ENCODE measurements around the gene UGT3A1. TPM values are rescaled to one million over a fixed set of nuclear protein-coding genes. Genes with fewer than 3 reads are reported as not detected.
"Not testable (repeated sequence)": the region's sequence is repeated elsewhere in the genome, so short reads cannot be mapped to it uniquely, and the experiment has no call there.

Gene UGT3A1, protein sequence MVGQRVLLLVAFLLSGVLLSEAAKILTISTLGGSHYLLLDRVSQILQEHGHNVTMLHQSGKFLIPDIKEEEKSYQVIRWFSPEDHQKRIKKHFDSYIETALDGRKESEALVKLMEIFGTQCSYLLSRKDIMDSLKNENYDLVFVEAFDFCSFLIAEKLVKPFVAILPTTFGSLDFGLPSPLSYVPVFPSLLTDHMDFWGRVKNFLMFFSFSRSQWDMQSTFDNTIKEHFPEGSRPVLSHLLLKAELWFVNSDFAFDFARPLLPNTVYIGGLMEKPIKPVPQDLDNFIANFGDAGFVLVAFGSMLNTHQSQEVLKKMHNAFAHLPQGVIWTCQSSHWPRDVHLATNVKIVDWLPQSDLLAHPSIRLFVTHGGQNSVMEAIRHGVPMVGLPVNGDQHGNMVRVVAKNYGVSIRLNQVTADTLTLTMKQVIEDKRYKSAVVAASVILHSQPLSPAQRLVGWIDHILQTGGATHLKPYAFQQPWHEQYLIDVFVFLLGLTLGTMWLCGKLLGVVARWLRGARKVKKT
- total RNA-seq: not detected

DNA sequence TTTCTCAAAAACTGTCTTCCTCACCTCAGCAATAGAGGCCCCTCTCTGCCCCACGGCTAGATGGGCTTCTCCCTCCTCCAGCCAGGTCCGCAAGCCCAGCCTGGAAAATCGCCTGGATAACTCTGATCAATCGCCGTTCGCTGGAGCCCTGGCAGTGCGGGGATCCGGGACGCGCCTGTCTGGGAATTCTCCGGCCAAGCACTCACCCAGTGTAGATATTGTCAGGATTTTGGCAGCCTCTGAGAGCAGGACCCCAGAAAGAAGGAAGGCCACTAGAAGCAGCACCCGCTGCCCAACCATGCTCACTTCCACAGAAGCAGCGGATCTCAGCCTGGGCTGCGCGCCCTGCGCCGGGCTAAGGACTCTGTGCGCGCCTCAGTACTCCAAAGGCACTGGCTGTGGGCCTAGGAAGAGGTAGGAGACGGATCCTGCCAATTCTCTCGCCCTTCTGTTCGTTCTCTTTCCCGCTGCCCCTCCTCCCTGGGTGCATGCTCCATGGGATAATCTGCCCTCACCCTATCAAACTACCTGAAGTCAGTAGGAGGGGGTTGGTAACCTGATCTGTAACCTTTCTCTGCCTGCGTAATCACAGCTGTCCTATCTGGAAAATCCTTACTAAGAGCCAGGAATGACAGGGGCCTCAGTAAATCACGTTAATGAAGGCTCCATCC lies at the start of gene UGT3A1:
UGT3A1 (minus strand) TSS at position 450 of the 671 bp plus-strand sequence; CDS start at position 300, 150 bp downstream.
- H3K4me3 Mint-ChIP-seq: no peak within 1 kb of the TSS
- H3K9me3 Mint-ChIP-seq (ENCODE audit: low read depth): no peaks in the 10 kb centered on the region
- ATAC-seq: no peak
- no peaks in the 10 kb centered on the region for H3K36me3 Mint-ChIP-seq (ENCODE audit: low read depth)
- H3K4me1 Mint-ChIP-seq: no peaks in the 10 kb centered on the region
- intact Hi-C loops (cut with DNase I, micrococcal nuclease): no loop called here
- CTCF ChIA-PET: interaction anchor here (0.6 kb wide), 2 partner anchors 989 to 1093 kb away, joined by 3 to 4 read pairs; no protein-coding TSS in a partner anchor
- no peak for DNase-seq
- H3K27ac Mint-ChIP-seq: no peak within 1 kb of the TSS
- POLR2A ChIA-PET: no interaction called here
- peaks cover 20% of the 10 kb centered on the region for H3K27me3 Mint-ChIP-seq

DNA sequence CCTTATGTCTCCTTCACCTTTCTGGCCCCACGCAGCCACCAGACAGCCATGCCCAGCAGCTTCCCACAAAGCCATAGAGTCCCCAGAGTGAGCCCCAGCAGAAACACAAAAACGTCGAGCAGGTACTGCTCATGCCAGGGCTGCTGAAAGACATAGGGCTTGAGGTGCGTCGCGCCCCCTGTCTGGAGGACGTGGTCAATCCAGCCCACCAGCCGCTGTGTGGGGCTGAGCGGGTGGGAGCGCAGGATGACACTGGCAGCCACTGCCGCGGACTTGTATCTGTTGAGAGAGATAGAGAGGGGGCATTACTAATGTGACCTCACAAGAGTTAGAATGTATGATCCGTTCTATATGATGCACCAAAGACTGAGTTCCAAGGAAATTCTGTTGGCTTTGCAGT lies 44.5 kb upstream of the UGT3A1 start:
- Mint-ChIP-seq H3K27ac (no peak overlapping the region), H3K4me1 (no peaks in the 10 kb centered on the region), H3K27me3 (peaks cover 5% of the 10 kb centered on the region), H3K9me3 (ENCODE audit: low read depth) (no peaks in the 10 kb centered on the region), H3K36me3 (ENCODE audit: low read depth) (no peaks in the 10 kb centered on the region), H3K4me3 (no peak overlapping the region)
- POLR2A ChIA-PET: no interaction called here
- intact Hi-C loops (cut with DNase I, micrococcal nuclease): no loop called here
- DNase-seq: no peak
- no peak for ATAC-seq
- CTCF ChIA-PET: no interaction called here

DNA sequence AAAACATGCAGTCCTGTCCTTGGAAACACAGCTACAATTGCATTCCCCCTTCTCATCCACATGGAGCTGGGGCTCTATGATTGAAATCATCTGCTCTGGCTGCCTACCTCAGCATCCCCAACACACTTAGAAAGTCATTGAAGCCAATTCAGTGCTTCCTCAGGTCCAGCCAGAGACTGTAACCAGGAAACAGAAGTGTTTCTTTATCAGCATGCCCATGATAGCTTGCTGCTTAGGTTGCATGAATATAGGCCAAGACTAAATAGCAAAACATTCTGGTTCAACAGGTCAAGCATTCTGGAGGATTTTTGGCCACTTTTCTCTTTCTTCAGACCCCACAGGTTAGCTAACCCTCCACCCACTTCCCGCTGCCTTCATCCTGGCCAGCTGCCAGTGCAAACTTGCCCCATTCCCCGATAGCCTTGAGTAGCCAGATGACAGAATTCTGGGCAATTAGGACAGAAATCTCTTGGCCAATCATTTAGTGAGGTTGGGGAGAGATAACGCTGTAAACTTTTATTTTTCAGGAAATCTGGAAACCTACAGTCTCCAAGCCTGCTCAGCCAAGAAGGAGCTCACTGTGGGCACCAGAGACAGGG lies 43.4 kb upstream of the UGT3A1 start:
- H3K9me3 Mint-ChIP-seq (ENCODE audit: low read depth); ATAC-seq; H3K4me3 Mint-ChIP-seq; H3K27ac Mint-ChIP-seq; DNase-seq; H3K27me3 Mint-ChIP-seq; POLR2A ChIA-PET; CTCF ChIA-PET; H3K36me3 Mint-ChIP-seq (ENCODE audit: low read depth); intact Hi-C loops (cut with DNase I, micrococcal nuclease); H3K4me1 Mint-ChIP-seq: not testable (repeated sequence)

DNA sequence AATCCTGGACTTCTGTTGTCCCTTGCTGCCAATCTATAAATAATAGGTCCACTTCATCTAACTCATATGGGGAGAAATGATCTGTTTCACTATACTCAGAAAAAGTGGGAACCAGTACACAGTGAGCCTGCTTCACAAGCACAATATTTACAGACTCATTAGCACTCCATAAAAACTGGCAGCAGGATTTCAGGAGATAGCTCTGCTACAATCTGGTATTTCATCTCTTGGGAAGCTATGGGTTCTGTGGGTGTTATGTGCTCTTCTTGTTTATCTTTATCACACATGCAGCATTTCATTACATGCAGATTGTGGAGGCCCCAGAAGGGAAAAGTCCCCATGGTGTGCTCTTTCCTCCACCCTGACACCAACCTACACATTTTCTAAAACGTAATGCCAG lies 42.3 kb upstream of the UGT3A1 start:
- H3K27ac Mint-ChIP-seq: no peak overlapping the region
- no peak for ATAC-seq
- no peaks in the 10 kb centered on the region for H3K36me3 Mint-ChIP-seq (ENCODE audit: low read depth)
- CTCF ChIA-PET: no interaction called here
- H3K27me3 Mint-ChIP-seq: peaks cover 5% of the 10 kb centered on the region
- POLR2A ChIA-PET: no interaction called here
- H3K9me3 Mint-ChIP-seq (ENCODE audit: low read depth): no peaks in the 10 kb centered on the region
- DNase-seq: no peak
- no peak overlapping the region for H3K4me3 Mint-ChIP-seq
- no peaks in the 10 kb centered on the region for H3K4me1 Mint-ChIP-seq
- intact Hi-C loops (cut with DNase I, micrococcal nuclease): no loop called here

DNA sequence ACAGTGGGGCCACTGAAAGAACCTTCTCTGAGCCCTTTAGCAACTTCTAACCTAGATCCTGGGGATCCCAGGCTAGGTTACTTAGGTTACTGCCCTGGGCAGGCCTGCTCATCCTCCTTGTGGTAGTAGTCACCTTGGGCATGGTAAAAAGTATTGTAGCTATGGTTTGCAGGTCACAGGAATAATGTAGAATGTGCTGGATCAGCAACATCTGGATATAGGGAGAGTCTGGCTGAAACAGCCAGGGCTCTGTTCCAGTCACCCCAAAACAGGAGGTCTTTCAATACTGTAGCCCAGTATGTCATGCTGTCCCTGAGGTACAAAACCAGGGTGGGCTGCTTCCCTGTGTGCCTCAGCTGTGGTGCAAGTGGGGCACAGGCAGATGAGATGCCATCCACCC lies 41.9 kb upstream of the UGT3A1 start:
- intact Hi-C loops (cut with DNase I, micrococcal nuclease): no loop called here
- no peak for DNase-seq
- CTCF ChIA-PET: no interaction called here
- no peak overlapping the region for H3K4me3 Mint-ChIP-seq
- POLR2A ChIA-PET: no interaction called here
- peaks cover 3% of the 10 kb centered on the region for H3K27me3 Mint-ChIP-seq
- H3K9me3 Mint-ChIP-seq (ENCODE audit: low read depth): no peaks in the 10 kb centered on the region
- H3K36me3 Mint-ChIP-seq (ENCODE audit: low read depth): no peaks in the 10 kb centered on the region
- no peak overlapping the region for H3K27ac Mint-ChIP-seq
- no peaks in the 10 kb centered on the region for H3K4me1 Mint-ChIP-seq
- no peak for ATAC-seq

DNA sequence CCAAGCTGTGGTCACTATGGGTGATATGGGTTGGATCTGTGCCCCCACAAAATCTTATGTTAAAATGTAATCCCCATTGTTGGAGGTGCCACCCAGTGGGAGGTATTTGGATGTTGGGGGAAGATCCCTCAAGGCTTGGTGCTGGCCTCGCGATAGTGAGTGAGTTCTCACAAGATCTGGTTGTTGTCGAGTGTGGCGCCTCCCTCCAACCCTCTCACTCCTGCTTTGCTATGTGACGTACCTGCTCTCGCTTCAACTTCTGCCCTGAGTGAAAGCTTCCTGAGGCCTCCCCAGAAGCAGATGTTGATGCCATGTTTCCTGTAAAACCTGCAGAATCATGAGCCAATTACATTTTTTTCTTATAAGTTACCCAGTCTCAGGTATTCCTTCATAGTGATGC lies 40.0 kb upstream of the UGT3A1 start:
- POLR2A ChIA-PET: no interaction called here
- CTCF ChIA-PET: no interaction called here
- Mint-ChIP-seq H3K27me3 (no peaks in the 10 kb centered on the region), H3K4me1 (no peaks in the 10 kb centered on the region), H3K36me3 (ENCODE audit: low read depth) (no peaks in the 10 kb centered on the region), H3K27ac (no peak overlapping the region), H3K4me3 (no peak overlapping the region), H3K9me3 (ENCODE audit: low read depth) (no peaks in the 10 kb centered on the region)
- DNase-seq (no peak), ATAC-seq (no peak)
- intact Hi-C loops (cut with DNase I, micrococcal nuclease): no loop called here

DNA sequence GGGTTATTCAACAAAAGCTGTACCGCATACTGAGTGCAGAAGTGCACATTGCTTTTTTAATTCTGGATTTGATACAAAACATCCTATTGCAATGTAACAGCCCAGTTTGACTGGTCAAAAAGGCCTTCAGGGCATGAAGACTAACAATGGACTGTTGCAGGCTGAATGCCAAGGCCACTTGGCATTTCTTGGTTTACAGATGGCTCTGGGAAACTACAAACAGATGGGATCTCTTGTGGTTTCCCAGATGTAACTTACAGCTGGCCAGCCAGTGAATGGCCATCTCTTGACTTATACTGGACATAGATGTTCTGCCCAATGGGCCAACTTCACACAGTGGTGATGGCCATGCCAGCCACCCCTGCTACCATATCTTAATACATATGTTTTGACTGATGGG lies 38.7 kb upstream of the UGT3A1 start:
- no peaks in the 10 kb centered on the region for H3K4me1 Mint-ChIP-seq
- no peak overlapping the region for H3K4me3 Mint-ChIP-seq
- intact Hi-C loops (cut with DNase I, micrococcal nuclease): no loop called here
- no peaks in the 10 kb centered on the region for H3K36me3 Mint-ChIP-seq (ENCODE audit: low read depth)
- no peak overlapping the region for H3K27ac Mint-ChIP-seq
- peaks cover 1% of the 10 kb centered on the region for H3K27me3 Mint-ChIP-seq
- no peak for DNase-seq
- ATAC-seq: no peak
- H3K9me3 Mint-ChIP-seq (ENCODE audit: low read depth): no peaks in the 10 kb centered on the region
- ChIA-PET CTCF (no interaction called here), POLR2A (no interaction called here)

DNA sequence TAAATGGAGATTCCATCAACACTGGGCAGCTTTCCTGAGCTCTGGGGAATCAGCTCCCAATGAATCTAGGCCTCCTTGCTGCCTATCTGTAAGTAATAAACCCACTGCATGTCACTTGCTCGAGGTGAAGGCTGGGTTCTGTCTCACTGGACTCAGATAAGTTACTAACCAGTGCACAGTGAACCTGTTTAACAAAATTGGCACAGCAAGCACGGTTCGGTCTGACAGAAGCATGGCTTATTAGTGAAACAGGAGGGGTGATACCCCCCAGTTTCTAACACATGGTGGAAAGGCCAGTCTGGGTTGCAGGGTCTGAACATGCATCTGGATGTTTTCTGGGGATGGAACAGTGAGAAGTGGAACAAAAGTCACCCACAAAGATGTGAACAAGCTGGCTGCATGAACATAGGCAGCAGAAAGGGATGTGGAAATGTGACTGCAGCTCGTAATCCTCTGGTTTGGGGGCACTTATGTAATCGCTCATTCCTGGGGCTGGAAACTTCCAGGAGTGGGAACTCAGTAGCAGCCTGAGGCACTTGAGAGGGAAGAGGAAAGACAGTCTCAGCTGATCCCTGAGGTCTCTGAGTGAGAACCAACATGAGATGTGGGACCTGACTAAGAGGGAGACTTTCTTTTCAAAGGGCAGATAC lies 37.8 kb upstream of the UGT3A1 start:
- ChIA-PET CTCF (no interaction called here), POLR2A (no interaction called here)
- intact Hi-C loops (cut with DNase I, micrococcal nuclease): no loop called here
- no peaks in the 10 kb centered on the region for H3K4me1 Mint-ChIP-seq
- DNase-seq (no peak), ATAC-seq (no peak)
- no peaks in the 10 kb centered on the region for H3K9me3 Mint-ChIP-seq (ENCODE audit: low read depth)
- peaks cover 1% of the 10 kb centered on the region for H3K27me3 Mint-ChIP-seq
- no peak overlapping the region for H3K4me3 Mint-ChIP-seq
- H3K36me3 Mint-ChIP-seq (ENCODE audit: low read depth): no peaks in the 10 kb centered on the region
- no peak overlapping the region for H3K27ac Mint-ChIP-seq

DNA sequence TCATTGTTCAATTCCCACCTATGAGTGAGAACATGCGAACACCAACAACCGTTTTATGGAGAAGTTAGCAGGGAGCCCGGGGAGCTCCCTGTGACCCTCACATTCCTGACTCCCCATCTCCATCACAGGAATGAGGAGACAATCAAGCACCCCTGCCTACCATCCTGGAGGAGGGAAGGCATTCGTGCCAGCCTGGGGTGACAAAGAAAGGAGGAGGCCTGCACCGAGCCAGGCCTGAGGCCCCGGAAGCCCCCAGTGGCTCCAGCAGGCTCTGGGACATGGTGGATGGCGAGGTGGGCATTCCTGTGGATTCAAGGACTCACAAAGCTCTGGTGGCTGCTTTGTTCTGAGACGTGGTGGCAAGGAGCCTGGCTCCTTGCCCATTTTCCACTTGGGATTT lies 36.5 kb upstream of the UGT3A1 start:
- POLR2A ChIA-PET: no interaction called here
- CTCF ChIA-PET: no interaction called here
- Mint-ChIP-seq H3K4me1 (no peaks in the 10 kb centered on the region), H3K9me3 (ENCODE audit: low read depth) (no peaks in the 10 kb centered on the region), H3K36me3 (ENCODE audit: low read depth) (no peaks in the 10 kb centered on the region), H3K27me3 (peaks cover 1% of the 10 kb centered on the region), H3K27ac (no peak overlapping the region), H3K4me3 (no peak overlapping the region)
- DNase-seq: no peak
- ATAC-seq: no peak
- intact Hi-C loops (cut with DNase I, micrococcal nuclease): no loop called here

DNA sequence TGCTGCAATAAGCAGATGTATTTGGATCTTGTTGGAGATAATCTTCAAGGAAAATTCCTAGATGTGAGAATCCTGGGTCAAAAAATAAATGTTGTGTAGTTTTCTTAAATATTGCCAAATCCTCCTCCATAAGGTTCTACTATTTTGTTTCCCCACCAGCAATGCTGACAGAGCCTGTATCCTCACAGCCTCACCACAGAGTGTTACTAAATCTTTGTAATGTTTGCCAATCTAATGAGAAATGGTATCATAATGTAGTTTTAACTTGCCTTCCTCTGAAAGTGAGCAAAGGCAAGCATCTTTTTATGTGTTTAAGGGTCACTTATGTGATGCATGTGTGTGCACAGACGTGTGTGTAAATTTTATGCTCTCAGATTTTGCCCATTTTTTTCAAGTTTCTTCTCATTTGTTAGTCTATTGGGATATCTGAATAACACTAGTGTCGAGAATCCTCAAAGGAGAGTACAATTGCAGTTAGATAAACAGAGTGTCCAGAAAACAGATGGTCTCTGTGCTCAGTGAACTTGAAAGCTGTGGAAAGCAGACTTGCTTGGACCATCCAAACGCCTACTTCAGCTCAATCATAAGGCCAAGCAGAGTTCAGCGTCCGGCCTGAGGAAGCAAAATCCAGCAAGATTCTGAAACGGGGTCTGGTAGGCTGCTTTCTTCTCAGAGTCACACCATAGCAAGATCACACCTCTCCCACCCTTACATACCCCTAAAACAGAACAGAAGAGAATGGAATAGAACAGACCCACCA lies 35.7 kb upstream of the UGT3A1 start:
- CTCF ChIA-PET: no interaction called here
- H3K4me1 Mint-ChIP-seq: no peaks in the 10 kb centered on the region
- peaks cover 1% of the 10 kb centered on the region for H3K27me3 Mint-ChIP-seq
- no peak overlapping the region for H3K27ac Mint-ChIP-seq
- intact Hi-C loops (cut with DNase I, micrococcal nuclease): no loop called here
- H3K9me3 Mint-ChIP-seq (ENCODE audit: low read depth): no peaks in the 10 kb centered on the region
- POLR2A ChIA-PET: no interaction called here
- DNase-seq (no peak), ATAC-seq (no peak)
- no peak overlapping the region for H3K4me3 Mint-ChIP-seq
- no peaks in the 10 kb centered on the region for H3K36me3 Mint-ChIP-seq (ENCODE audit: low read depth)

DNA sequence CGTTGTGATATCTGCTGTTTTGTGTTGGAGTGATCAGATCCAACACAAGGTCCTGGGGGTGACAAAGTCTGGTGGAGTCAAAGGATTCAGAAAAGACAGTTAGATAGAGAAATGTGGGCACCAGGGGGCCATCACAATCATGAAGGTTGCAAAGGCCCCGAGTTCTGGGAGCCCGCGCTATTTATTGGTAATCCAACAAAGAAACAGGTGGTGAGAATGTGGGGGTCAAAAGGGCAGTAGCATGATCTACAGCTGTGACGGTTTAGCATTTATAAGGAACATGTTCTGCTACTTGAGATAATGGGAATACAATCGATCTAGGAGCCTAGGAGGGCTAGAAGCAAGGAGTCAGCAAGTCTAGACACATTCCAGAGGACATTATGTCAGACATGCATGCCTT lies 31.1 kb upstream of the UGT3A1 start:
- H3K4me1 Mint-ChIP-seq; H3K36me3 Mint-ChIP-seq (ENCODE audit: low read depth); H3K9me3 Mint-ChIP-seq (ENCODE audit: low read depth); CTCF ChIA-PET; intact Hi-C loops (cut with DNase I, micrococcal nuclease); DNase-seq; H3K27me3 Mint-ChIP-seq; ATAC-seq; POLR2A ChIA-PET; H3K27ac Mint-ChIP-seq; H3K4me3 Mint-ChIP-seq: not testable (repeated sequence)

Measured in activated CD4-positive, alpha-beta T cell treated with anti-CD3 and anti-CD28 coated beads for 36 hours (primary cell).